SU-DHL-6 (cell line): ENCODE measurements around the gene IMPDH1.

Source experiments
- CTCF ChIP-seq: fragments of 200-600 bp; sonication (generic); IDR thresholded peaks from one replicate; pipeline ENCODE4 v1.5.1; 2017; ENCODE audit warnings: antibody characterized with exemption, mild to moderate bottlenecking, low read length, moderate library complexity; ENCODE audit not compliant: insufficient read depth, poor library complexity, severe bottlenecking
- EZH2phosphoT487 ChIP-seq: fragments of 200-600 bp; sonication (generic), shearing (Covaris generic); conservative IDR thresholded peaks from 2 replicates; pipeline ENCODE4 v1.6.1; 2018; ENCODE audit warnings: mild to moderate bottlenecking, antibody characterized with exemption, low read length, moderate library complexity, mixed read lengths

GRCh38 chr7:128448751-128449302, 39.0 kb upstream of the IMPDH1 start:
- TF ChIP-seq CTCF: no peak
- TF ChIP-seq EZH2phosphoT487: no peak
